OCI-LY7 (cell line): ENCODE data around the gene SLC5A1. TPM values are rescaled to one million over a fixed set of nuclear protein-coding genes. Genes with fewer than 3 reads are reported as not detected.
"Not testable (repeated sequence)": the region's sequence is repeated elsewhere in the genome, so short reads cannot be mapped to it uniquely, and the experiment has no call there.

Source experiments
- BruUV-seq: library from RNA; stranded (reverse); fragments of 400-500 nt; replicated peaks from 2 replicates; lab custom pipeline; 2021; lab: Mats Ljungman, UMichigan
- CTCF ChIA-PET: fragments of 300-600 bp; sonication (Branson Sonifier 250); formaldehyde crosslinking; loops from one replicate; lab custom pipeline; 2022; ENCODE audit warnings: antibody characterized with exemption; ENCODE audit not compliant: unreplicated experiment; lab: Charles Lee
- POLR2A ChIA-PET: fragments of 300-600 bp; sonication (Branson Sonifier 250); formaldehyde crosslinking; loops from one replicate; lab custom pipeline; 2022; ENCODE audit warnings: antibody characterized with exemption; lab: Charles Lee
- DNase-seq: peaks from one replicate; pipeline ENCODE4 v3.0.0-alpha.2; 2015; ENCODE audit warnings: low spot score
- H2AFZ ChIP-seq: fragments of 200-600 bp; sonication (generic), shearing (Covaris generic); 2 replicates; pipeline ENCODE4 v1.6.1; 2014; ENCODE audit warnings: mild to moderate bottlenecking, antibody characterized with exemption, low read length, moderate library complexity
- H3K27ac ChIP-seq: fragments of 200-600 bp; sonication (generic); 2 replicates; pipeline ENCODE4 v1.5.1; 2014; ENCODE audit warnings: mixed run types, low read depth, mild to moderate bottlenecking, moderate library complexity, low read length, inconsistent platforms; ENCODE audit not compliant: poor library complexity, severe bottlenecking
- H3K36me3 ChIP-seq: fragments of 200-600 bp; sonication (generic); 2 replicates; pipeline ENCODE4 v1.6.1; 2014; ENCODE audit warnings: mild to moderate bottlenecking, antibody characterized with exemption, low read length, moderate library complexity, mixed read lengths; ENCODE audit not compliant: insufficient read depth
- H3K4me1 ChIP-seq: fragments of 200-600 bp; sonication (generic); 2 replicates; pipeline ENCODE4 v1.5.1; 2014; ENCODE audit warnings: mild to moderate bottlenecking, low read length; ENCODE audit not compliant: insufficient read depth, poor library complexity, severe bottlenecking
- H3K4me2 ChIP-seq: fragments of 200-600 bp; sonication (generic); 2 replicates; pipeline ENCODE4 v1.6.1; 2014; ENCODE audit warnings: mild to moderate bottlenecking, low read length
- H3K4me3 ChIP-seq: fragments of 200-600 bp; sonication (generic); 2 replicates; pipeline ENCODE4 v1.5.1; 2014; ENCODE audit warnings: mild to moderate bottlenecking, low read depth, low read length; ENCODE audit not compliant: poor library complexity, severe bottlenecking
- H3K79me2 ChIP-seq: fragments of 200-600 bp; sonication (generic); 2 replicates; pipeline ENCODE4 v1.6.1; 2016; ENCODE audit warnings: low read depth, mild to moderate bottlenecking, low read length, moderate library complexity, mixed read lengths; ENCODE audit not compliant: insufficient read depth
- H3K9me2 ChIP-seq: fragments of 200-600 bp; sonication (generic); 2 replicates; pipeline ENCODE4 v1.6.1; 2016; ENCODE audit warnings: mild to moderate bottlenecking, low read length, mixed read lengths; ENCODE audit not compliant: insufficient read depth
- H3K9me3 ChIP-seq: fragments of 200-600 bp; sonication (generic); 2 replicates; pipeline ENCODE4 v1.6.1; 2014; ENCODE audit warnings: mild to moderate bottlenecking, mixed run types, low read length, mixed read lengths
- H4K20me1 ChIP-seq: fragments of 200-600 bp; sonication (generic); 2 replicates; pipeline ENCODE4 v1.6.1; 2014; ENCODE audit warnings: mild to moderate bottlenecking, antibody characterized with exemption, low read length, moderate library complexity, mixed read lengths; ENCODE audit not compliant: insufficient read depth
- EZH2phosphoT487 ChIP-seq: fragments of 200-600 bp; sonication (generic); IDR thresholded peaks from 2 replicates; pipeline ENCODE4 v1.6.1; 2018; ENCODE audit warnings: low read depth, borderline replicate concordance, mild to moderate bottlenecking, mixed run types, antibody characterized with exemption, low read length, moderate library complexity, mixed read lengths
- intact Hi-C: fragments of 100-400 bp; cut with micrococcal nuclease; formaldehyde crosslinking; loops from one replicate; pipeline ENCODE4 v1.10.0; 2022; ENCODE audit not compliant: unreplicated experiment
- total RNA-seq, 2 experiments: library from RNA; depleted of rRNA in 1 of 2; stranded (reverse); fragments of >200 nt in 1 of 2; shearing (Covaris generic) in 1 of 2; gene quantifications; 2 replicates each; pipeline ENCODE4 v1.2.3, GENCODE V29; 2014 to 2022
- TF ChIP-seq, protein P1 (sequence below): fragments of 200-600 bp; sonication (generic); conservative IDR thresholded peaks from 2 replicates; pipeline ENCODE4 v1.5.1; 2014; ENCODE audit warnings: mild to moderate bottlenecking, antibody characterized with exemption, low read length, moderate library complexity, mixed read lengths

SLC5A1 gene
- total RNA-seq, 2 experiments from 2014 or later = not detected

DNA sequence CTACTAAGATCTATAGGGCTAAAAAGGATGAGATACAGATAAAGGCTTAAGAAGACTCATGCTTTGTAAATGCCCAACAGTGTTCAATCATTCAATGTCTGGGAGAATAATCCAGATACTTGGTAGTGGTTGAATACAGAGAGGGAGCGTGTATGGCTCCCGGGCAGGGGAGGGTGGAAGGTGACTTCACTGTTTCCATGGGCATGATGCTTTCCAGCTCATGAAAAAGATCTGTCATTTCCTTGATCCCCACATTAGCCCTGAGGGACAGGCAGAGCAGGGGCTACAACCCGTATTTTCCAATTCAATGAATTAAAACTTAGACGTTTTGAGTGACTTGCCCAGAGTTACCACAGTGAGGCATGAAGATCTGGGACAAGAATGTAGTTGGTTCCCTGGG is 111.7 kb downstream of the SLC5A1 start:
- H3K9me3 ChIP-seq, H2AFZ ChIP-seq, H3K4me3 ChIP-seq, intact Hi-C loops, CTCF ChIA-PET, H4K20me1 ChIP-seq, H3K9me2 ChIP-seq, H3K79me2 ChIP-seq, H3K27ac ChIP-seq, H3K4me2 ChIP-seq, POLR2A ChIA-PET, H3K4me1 ChIP-seq, BruUV-seq, DNase-seq, H3K36me3 ChIP-seq: not testable (repeated sequence)

DNA sequence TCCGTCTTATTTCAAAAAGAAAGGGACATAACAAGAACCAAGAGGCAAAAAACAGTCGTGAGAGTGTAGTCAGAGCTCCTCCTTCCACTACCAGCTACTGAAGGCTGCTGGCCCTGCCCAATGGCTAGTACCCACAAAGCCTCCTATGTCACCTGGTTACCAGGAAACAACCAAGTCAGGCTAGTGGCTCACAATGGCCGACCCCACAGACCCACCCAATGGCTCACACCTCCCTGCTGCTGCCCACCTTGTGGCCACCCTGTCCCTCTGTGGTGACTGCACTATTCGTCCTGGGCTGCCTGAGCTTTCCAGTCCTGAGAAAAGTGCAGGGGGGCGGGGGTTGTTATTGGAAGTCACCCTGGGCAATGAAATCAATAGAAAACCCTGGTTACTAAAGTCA is 114.6 kb downstream of the SLC5A1 start:
- DNase-seq, H4K20me1 ChIP-seq, H2AFZ ChIP-seq, H3K9me3 ChIP-seq, H3K27ac ChIP-seq, H3K4me2 ChIP-seq, H3K79me2 ChIP-seq, H3K36me3 ChIP-seq, BruUV-seq, H3K4me1 ChIP-seq, H3K9me2 ChIP-seq, intact Hi-C loops, H3K4me3 ChIP-seq, CTCF ChIA-PET: not testable (repeated sequence)
- POLR2A ChIA-PET = interaction anchor here (1.1 kb wide), 1 partner anchor 9 kb away, joined by 3 read pairs; no protein-coding TSS in a partner anchor

DNA sequence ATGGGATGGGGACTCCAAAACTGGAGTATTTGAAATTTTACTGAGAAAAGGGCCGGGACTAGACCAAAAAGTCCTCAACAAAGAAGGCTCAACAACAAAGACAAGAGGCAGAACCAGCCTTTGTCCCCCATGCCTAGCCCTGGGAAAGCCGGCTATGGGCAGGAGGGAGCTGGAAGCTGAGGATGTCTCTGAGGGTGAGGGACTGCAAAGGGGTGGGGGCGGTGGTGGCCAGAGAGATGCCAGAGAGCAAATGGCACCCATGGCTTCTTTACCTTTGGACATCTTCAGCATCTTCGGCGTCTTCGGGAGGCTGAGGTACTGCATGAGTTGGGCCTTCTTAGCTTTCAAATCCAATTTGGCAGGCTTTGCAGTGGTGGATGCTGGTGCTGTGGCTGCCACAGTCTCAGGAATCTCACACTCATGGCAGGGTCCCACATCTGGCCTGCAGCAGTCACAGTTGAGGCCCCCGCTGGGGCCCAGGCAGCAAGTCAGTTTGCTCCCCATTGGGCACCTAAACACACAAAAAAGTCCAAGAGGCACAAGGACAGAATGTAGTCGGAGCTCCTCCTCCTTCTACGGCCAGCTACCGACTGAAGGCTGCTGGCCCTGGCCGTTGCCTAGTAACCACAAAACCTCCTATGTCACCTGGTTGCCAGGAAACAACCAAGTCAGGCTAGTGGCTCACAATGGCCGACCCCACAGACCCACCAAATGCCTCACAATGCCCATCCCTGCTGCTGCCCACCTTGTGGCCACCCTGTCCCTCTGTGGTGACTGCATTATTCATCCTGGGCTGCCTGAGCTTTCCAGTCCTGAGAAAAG is 115.9 kb downstream of the SLC5A1 start, which contains the start of gene C22orf42:
Gene C22orf42 (minus strand): TSS at position 592 of the 822 bp plus-strand sequence. CDS start 88 bp downstream, at position 504.
- Histone ChIP-seq H3K27ac (no peak within 1 kb of the TSS), H2AFZ (no peak within 1 kb of the TSS), H3K36me3 (no peaks in the 10 kb centered on the region), H3K4me1 (no peaks in the 10 kb centered on the region), H3K9me2 (no peaks in the 10 kb centered on the region), H3K79me2 (no peaks in the 10 kb centered on the region), H4K20me1 (no peaks in the 10 kb centered on the region), H3K4me3 (no peak within 1 kb of the TSS), H3K4me2 (no peak within 1 kb of the TSS), H3K9me3 (no peaks in the 10 kb centered on the region)
- ChIA-PET CTCF (no interaction called here), POLR2A (interaction anchor here (0.6 to 1.1 kb wide), 2 partner anchors 8 to 187 kb away, joined by 3 read pairs; no protein-coding TSS in a partner anchor)
- TF ChIP-seq EZH2phosphoT487 = no peak
- TF ChIP-seq, protein P1, sequence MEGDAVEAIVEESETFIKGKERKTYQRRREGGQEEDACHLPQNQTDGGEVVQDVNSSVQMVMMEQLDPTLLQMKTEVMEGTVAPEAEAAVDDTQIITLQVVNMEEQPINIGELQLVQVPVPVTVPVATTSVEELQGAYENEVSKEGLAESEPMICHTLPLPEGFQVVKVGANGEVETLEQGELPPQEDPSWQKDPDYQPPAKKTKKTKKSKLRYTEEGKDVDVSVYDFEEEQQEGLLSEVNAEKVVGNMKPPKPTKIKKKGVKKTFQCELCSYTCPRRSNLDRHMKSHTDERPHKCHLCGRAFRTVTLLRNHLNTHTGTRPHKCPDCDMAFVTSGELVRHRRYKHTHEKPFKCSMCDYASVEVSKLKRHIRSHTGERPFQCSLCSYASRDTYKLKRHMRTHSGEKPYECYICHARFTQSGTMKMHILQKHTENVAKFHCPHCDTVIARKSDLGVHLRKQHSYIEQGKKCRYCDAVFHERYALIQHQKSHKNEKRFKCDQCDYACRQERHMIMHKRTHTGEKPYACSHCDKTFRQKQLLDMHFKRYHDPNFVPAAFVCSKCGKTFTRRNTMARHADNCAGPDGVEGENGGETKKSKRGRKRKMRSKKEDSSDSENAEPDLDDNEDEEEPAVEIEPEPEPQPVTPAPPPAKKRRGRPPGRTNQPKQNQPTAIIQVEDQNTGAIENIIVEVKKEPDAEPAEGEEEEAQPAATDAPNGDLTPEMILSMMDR = no peak
- no TSS peak for BruUV-seq
- DNase-seq = no peak
- intact Hi-C loops = no loop called here

DNA sequence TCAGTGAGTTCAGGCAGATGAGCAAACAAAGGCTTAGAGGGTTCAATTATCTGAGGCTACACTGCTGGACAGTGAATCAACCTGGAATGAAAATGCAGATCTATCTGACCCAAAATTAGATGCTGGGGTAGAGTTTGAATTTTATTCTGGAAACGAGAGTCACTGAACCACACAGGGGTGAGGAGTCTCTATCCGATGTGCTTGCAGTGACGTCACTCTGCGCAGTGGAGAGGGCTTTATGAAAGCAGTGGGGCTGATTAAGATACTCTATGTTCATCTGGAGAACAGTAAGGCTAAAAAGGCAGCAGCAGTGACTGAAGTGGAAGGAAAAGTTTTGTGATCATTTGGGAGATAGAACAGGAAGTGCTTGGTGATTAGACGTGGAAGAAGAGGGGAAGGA is 117.3 kb downstream of the SLC5A1 start:
- CTCF ChIA-PET, H3K4me3 ChIP-seq, H3K79me2 ChIP-seq, H3K36me3 ChIP-seq, H3K27ac ChIP-seq, H3K4me2 ChIP-seq, POLR2A ChIA-PET, H3K4me1 ChIP-seq, H2AFZ ChIP-seq, intact Hi-C loops, BruUV-seq, H4K20me1 ChIP-seq, DNase-seq, H3K9me2 ChIP-seq, H3K9me3 ChIP-seq: not testable (repeated sequence)
